A673 (cell line): Measurements from ENCODE around the gene BMP2K.

ENCODE experiments used
- EZH2 ChIP-seq: fragments of 200-600 bp; sonication (generic); IDR thresholded peaks from 2 replicates; pipeline ENCODE4 v1.6.1; 2017; ENCODE audit warnings: borderline replicate concordance, low read depth, mild to moderate bottlenecking, mixed read lengths, antibody characterized with exemption, low read length; ENCODE audit not compliant: poor library complexity, severe bottlenecking
- TF ChIP-seq, protein P1 (sequence below): fragments of 300-800, 200-600 bp; sonication (generic); conservative IDR thresholded peaks from 2 replicates; pipeline ENCODE4 v1.5.1; 2017; ENCODE audit warnings: low read depth, mild to moderate bottlenecking, antibody characterized with exemption, low read length, moderate library complexity, mixed read lengths

DNA sequence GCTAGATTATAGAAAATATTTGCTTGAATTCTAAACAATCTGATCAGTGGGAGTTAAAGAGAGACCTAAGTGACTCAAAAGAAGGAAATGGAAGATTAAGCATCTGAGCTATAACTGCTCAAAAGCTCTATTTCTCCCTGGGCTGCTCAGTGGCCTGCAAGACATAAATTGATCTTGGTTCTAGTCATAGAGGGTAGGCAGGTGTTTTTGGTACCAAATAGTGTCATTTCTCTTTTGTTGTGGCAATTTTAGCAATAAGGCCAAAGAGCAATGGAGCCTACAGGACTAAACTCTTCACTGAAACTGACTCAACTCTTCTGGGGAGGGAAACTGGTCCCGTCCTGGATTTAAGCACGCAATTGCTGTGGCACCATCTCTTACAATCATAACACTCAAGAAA is 33.9 kb upstream of the BMP2K start:
- TF ChIP-seq, protein P1, sequence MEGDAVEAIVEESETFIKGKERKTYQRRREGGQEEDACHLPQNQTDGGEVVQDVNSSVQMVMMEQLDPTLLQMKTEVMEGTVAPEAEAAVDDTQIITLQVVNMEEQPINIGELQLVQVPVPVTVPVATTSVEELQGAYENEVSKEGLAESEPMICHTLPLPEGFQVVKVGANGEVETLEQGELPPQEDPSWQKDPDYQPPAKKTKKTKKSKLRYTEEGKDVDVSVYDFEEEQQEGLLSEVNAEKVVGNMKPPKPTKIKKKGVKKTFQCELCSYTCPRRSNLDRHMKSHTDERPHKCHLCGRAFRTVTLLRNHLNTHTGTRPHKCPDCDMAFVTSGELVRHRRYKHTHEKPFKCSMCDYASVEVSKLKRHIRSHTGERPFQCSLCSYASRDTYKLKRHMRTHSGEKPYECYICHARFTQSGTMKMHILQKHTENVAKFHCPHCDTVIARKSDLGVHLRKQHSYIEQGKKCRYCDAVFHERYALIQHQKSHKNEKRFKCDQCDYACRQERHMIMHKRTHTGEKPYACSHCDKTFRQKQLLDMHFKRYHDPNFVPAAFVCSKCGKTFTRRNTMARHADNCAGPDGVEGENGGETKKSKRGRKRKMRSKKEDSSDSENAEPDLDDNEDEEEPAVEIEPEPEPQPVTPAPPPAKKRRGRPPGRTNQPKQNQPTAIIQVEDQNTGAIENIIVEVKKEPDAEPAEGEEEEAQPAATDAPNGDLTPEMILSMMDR, result no peak
- no peak for TF ChIP-seq EZH2
